HG03159 (cell line): ENCODE measurements around the gene SGPP2.
"Not testable (repeated sequence)": the region's sequence is repeated elsewhere in the genome, so short reads cannot be mapped to it uniquely, and the experiment has no call there.

ENCODE experiments used
- ATAC-seq: cut with Tn5 transposase; IDR thresholded peaks from one replicate; pipeline ENCODE4 v1.9.1; 2021; ENCODE audit warnings: mild to moderate bottlenecking, moderate library complexity; ENCODE audit not compliant: unreplicated experiment

SGPP2 gene, protein sequence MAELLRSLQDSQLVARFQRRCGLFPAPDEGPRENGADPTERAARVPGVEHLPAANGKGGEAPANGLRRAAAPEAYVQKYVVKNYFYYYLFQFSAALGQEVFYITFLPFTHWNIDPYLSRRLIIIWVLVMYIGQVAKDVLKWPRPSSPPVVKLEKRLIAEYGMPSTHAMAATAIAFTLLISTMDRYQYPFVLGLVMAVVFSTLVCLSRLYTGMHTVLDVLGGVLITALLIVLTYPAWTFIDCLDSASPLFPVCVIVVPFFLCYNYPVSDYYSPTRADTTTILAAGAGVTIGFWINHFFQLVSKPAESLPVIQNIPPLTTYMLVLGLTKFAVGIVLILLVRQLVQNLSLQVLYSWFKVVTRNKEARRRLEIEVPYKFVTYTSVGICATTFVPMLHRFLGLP

DNA sequence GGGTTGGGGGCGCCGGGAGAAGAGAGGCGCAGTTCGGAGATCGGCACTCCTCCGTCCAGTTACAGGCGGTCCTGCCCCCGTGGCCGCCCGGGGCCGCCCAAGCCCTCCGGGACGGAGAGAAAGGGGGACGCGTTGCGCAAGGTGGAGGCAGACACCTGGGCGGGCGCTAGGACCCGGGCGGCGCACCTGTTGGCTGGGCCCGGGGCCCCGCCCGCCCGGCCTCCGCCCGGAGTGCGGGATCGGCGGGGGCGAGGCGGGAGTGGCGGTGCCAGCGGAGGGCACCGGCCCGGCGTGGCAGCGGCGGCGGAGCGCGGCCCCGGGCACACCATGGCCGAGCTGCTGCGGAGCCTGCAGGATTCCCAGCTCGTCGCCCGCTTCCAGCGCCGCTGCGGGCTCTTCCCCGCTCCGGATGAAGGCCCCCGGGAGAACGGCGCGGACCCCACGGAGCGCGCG is at the start of gene SGPP2:
SGPP2 (plus strand) TSS at position 268 of the 453 bp plus-strand sequence; CDS start at position 328, 60 bp downstream.
- peak; percentile 30 for ATAC-seq

DNA sequence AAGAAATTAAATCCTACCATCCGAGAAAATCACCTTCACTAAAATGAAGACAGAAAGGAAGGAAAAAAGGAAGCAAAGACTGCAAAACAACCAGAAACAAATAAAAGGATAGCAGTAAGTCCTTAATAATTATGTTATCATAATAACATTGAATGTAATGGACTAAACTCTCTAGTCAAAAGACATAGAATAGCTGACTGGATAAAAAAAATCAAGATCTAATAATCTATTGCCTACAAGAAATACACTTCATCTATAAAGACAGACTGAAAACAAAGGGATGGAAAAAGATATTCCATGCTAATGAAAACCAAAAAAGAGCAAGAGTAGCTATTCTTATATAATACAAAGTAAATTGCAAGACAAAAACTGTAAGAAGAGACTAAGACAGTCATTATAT is 48.5 kb upstream of the SGPP2 start:
- no peak for ATAC-seq

DNA sequence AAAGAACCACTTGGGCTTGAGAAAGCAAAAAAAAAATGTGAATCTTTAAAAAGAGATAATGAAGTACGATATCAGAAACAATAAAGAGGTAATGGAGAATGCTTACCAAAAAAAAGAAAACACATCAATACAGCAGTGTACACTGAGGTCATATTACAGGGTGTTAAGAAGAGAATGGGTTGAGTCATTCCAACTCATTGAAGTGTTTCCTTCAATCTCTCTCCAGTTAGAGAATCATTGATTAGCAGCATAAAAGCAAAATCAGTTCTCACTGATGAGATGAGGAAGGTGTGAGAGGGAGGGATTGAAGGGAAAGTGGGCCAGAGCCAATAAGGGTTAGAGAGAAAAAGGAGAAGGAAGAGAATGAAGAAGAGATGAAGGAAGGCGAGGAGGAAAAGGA is 43.9 kb upstream of the SGPP2 start:
- no peak for ATAC-seq

- ATAC-seq: no peak
Measured at GRCh38 chr2:222381566-222381965, 42.8 kb upstream of the SGPP2 start.

DNA sequence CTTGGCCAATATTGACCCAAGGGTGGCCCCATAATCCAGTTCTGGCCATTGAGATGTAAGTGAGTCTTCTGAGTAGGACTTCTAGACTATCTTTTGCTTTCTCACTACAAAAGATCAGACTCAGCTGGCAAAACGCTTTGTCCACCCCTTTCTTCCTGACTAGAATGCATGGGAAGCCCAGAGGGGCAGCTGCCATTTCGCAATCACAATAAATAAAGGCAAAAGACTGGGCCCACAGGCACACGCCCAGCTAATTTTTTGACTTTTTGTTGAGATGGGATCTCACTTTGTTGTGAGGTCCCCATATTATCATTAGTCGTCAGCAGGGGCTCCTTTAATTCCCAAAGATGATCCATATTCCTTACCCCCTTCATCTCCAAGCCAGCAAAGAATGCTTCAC is 41.1 kb upstream of the SGPP2 start:
- ATAC-seq: no peak

DNA sequence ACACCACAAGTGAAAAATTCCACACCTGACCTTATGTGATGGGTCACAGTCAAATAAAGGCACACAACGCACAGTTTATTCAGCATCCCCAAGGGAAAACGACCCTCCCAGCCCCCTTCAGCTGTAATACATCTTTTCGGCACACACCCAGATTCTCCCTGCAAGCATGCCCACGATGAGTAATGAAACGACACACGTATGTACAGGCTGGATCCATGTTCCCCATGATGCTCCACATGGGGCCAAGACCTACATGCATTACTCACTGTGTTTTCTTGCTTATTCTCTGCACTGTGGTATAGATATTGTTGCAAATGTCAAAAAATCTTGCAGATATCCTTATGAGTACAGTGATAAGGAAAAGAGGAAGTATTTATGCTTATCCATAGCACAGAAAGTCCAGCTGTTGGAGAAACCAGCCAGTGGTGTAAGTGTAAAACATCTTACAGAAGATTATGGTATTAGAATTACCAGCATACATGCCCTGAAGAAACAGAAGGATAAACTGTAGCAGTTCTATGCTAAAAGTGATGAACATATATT is 32.5 kb upstream of the SGPP2 start:
- ATAC-seq: no peak

DNA sequence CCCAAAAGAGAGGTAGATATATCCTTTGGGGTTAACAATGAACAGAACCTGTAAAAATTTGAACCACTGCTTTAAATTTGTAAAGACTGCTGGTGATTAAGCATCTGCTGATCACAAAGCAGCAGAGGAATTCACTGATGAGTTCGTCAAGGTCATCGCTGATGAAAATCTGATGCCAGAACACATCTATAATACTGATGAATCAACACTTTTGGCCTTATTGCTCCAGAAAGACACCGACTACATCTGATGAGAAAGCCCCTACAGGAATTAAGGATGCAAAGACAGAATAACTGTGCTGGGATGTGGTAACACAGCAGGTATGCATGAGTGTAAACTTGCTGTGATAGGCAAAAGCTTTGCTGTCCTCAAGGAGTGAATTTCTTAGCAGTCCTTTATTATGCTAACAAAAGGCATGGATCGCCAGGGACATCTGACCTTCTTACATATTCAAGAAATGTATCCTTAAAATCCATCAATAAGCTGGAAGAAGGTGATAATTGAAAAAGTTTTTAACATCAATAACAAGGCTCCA is 30.5 kb upstream of the SGPP2 start:
- ATAC-seq: no peak

DNA sequence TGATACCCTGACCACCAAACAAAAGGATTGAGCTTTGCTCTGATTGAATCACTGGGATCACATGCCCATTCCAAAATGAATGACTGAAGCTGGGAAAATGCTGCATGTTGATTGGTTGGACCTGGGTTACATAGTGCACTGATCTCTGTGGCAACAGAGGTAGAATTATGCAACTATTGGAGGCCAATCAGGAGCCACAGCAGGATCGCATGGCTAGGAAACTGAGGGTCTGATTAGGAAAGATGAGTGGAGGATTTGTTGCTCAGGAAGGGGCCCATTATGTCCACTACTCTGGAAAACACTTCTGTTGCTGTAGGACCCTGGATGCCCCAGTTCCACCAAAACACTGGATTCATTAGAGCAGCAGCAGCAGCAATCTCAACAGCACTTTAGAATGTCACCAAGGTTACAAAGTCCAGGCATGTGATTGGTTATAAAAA is 25.9 kb upstream of the SGPP2 start:
- no peak for ATAC-seq

DNA sequence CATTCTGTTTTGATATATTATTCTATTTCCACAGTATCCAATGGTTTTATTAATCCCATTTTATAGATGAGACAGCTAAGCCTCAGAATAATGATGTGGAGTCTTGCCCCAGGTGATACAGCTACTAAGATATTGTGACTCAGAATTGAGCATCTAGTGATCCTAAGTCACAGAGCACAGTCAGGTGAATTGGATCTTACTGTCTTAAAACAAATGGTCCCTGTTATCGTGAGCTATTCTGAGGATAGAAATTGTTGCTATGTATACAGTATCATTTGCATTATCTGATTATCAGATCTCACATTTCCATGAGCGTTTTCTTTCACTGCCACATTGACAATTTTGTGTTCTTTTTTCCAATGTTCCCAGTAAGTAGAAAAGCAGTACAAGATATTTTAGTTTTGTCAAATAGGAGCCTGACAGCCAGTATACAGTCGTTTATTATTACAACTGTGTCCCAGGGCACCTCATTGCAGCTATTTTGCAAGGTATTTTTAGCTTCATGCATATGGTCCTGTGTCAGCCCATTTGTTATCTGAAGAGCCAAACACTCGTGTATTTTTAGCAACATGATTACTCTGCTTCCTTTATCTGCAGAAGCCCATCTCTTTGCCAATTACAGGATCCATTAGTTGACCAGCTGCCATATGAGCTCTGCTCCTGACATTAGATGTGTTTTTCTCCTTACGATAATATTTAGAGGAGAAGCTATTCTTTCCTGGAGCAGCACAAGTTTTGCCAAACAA is 25.1 kb upstream of the SGPP2 start:
- ATAC-seq: no peak

DNA sequence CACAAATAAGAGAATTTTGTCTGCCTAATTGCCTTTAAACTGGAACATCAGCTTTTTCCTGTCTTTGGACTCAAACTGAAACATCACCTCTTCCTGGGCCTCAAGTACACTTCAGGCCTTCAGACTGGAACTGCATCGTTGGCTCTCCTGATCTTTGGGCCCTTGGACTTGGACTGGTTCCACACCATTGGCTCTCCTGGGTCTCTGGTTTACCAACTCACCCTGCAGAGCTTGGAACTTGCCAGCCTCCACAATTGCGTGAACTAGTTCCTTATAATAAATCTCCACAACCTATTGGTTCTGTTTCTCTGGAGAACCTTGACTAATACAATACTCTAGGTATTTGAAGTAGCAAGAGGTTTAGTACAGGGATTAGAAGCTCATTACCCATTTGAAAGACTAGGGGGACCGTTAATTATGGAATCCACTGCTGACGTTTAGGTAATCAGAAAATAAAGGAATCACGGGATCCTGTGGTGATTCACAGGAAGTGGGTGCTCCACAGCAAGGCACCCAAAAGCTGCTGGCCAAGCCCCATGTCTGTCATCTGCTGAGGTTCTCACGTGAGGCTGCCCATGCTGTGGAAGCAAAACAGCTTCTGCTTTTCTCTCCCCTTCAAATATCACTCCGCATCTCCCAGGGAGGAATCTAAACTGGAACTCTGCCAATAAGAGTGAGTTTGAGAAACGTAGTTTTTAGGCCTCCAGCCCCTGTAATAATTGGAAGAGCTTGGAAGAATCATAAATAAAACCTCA is 20.0 kb upstream of the SGPP2 start:
- ATAC-seq: no peak

DNA sequence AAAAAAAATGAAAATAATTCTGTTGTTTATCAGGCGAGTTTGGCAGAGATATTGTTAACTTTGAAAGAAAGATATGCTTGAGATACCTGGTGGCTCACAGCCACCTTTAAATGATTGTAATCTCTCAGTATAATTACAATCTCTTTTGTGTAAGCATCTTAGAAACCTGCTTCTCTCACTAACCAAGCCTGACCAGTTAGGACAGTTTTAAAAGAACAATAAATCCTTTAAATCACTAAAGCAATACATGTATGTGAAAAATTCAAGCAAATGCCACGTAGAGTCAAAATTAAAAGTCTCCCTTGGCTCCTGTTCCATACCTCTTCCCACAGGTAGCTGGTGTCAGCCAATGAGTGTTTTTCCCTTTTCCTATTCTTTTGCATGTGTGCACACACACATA is 15.7 kb upstream of the SGPP2 start:
- ATAC-seq: no peak

- ATAC-seq: no peak
Measured at GRCh38 chr2:222410534-222410933, 13.8 kb upstream of the SGPP2 start.

- ATAC-seq: not testable (repeated sequence)
Measured at GRCh38 chr2:222412334-222412733, 12.0 kb upstream of the SGPP2 start.

GRCh38 chr2:222413295-222413911 is 10.9 kb upstream of the SGPP2 start:
- no peak for ATAC-seq

DNA sequence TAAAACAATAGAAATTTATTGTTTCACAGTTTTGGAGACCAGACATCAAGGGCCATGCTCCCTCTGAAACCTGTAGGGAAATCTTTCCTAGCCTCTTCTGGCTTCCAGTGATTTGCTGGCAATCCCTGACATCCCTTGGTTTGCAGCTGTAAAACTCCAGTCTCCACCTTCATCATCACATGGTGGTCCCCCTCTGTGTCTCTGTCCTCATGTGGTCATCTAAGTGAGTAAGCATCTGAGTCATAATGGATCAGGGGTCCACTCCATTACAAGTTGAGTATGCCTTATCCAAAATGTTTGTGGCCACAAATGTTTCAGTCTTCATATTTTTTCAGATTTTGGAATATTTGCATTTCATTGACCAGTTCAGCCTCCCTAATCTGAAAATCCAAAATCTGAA is 5.6 kb upstream of the SGPP2 start:
- no peak for ATAC-seq

GRCh38 chr2:222420508-222420907 is 3.8 kb upstream of the SGPP2 start:
- ATAC-seq: no peak

DNA sequence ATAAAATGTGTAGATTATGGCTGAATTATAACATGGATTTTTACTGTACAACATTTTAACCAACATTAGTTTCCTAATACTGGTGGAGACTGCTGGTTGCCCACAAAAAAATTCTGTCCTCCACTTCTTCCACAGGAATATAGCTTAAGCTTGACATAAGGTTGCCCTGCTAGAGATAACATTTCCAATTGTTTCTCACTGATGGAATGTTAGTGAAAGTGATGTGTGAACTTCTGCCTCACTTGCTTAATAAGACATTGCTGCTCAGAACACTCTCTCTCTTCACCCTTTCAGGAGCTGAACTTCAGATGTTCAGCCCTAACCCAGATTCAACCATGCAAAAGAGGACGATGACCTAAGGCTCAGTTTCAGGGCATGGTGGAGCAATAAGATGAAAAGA is 2.7 kb upstream of the SGPP2 start:
- ATAC-seq: no peak

- no peak for ATAC-seq
Measured at GRCh38 chr2:222423186-222423585, 1.2 kb upstream of the SGPP2 start.

- peak; percentile 21 for ATAC-seq
Measured at GRCh38 chr2:222423632-222424275, 589 bp upstream of the SGPP2 start.
